C4-2B (cell line): ENCODE results near the gene DAB1.

ENCODE experiments used
- ZFX ChIP-seq: fragments of 450-650 bp; IDR thresholded peaks from 2 replicates; pipeline ENCODE4 v1.6.1; 2017
- TF ChIP-seq, protein P1 (sequence below): fragments of 450-650 bp; conservative IDR thresholded peaks from 2 replicates; pipeline ENCODE4 v1.5.1; 2017; ENCODE audit warnings: mild to moderate bottlenecking

DNA sequence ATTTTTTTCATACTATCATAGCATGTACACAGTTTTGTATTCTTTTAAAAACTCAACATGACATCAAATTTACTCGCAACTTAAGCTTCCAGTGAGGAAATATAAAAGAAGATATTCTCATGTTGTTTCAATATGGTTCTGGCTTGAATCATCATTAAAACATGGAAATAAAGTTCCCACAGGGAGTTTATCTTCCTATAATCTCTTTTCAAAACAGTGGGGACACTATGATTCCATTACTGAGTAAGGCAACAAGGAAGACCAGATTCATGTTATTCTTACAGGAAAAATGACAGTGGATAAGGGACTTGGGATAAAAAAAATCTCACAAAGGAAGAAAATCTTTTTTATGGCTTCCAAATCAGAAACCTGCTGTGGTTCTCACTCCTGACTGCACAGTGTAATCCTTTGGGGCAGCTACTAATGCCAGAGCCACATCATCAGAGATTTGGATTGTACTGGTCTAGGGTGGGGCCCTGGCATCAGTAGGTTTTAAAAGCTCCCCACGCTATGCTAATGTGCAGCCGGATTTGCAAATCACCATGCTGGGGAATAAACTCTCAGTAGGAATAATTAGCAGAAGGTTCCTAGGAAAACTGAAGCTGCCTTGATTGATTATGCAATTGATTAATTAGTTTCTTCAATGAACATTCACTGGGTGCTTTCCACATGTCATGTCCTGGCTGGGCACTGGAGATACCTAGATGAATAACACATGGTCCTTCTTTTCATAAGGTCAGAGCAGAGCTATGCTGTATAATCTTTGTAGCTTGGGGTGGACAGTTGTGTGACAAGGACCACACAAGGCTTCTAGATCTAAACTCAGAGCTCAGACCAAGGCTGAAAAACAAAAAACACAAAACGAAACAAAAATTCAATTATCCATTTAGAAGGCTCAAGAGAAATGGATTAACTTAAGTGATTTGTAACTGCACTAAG is 386.9 kb downstream of the DAB1 start:
- TF ChIP-seq, protein P1, sequence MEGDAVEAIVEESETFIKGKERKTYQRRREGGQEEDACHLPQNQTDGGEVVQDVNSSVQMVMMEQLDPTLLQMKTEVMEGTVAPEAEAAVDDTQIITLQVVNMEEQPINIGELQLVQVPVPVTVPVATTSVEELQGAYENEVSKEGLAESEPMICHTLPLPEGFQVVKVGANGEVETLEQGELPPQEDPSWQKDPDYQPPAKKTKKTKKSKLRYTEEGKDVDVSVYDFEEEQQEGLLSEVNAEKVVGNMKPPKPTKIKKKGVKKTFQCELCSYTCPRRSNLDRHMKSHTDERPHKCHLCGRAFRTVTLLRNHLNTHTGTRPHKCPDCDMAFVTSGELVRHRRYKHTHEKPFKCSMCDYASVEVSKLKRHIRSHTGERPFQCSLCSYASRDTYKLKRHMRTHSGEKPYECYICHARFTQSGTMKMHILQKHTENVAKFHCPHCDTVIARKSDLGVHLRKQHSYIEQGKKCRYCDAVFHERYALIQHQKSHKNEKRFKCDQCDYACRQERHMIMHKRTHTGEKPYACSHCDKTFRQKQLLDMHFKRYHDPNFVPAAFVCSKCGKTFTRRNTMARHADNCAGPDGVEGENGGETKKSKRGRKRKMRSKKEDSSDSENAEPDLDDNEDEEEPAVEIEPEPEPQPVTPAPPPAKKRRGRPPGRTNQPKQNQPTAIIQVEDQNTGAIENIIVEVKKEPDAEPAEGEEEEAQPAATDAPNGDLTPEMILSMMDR: no peak
- TF ChIP-seq ZFX: no peak
